DND-41 (cell line): ENCODE data around the gene KIFC3.

Experiments used
- EZH2 ChIP-seq: IDR thresholded peaks from 3 replicates; pipeline ENCODE4 v1.6.1; 2012; ENCODE audit warnings: borderline replicate concordance, low read depth, mild to moderate bottlenecking, moderate library complexity, low read length, inconsistent platforms; ENCODE audit not compliant: severe bottlenecking
- TF ChIP-seq, protein P1 (sequence below): IDR thresholded peaks from 2 replicates; pipeline ENCODE4 v1.5.1; 2012; ENCODE audit warnings: borderline replicate concordance, low read length, moderate library complexity, mild to moderate bottlenecking; ENCODE audit not compliant: poor library complexity, severe bottlenecking; ENCODE audit errors: extremely low read depth

DNA sequence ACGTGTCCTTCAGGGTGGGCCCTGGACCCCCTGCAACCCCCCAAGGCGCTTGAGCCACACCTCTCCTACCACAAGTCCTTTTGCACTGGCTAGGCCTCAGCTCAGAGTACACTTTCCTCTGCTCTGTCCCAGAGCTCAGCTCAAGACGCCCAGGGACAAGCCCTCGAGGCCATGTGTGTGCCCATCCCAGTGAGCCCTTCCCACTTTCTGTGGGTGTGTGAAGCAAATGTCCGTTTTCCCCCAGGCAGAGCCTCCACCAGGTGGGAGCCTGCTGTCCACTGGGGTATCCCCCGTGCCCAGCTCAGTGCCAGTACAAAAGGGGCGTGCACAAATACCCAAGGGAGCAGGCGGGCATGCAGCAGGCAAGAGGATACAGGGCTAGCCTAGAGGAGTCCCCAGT lies 18.4 kb downstream of the KIFC3 start:
- TF ChIP-seq, protein P1, sequence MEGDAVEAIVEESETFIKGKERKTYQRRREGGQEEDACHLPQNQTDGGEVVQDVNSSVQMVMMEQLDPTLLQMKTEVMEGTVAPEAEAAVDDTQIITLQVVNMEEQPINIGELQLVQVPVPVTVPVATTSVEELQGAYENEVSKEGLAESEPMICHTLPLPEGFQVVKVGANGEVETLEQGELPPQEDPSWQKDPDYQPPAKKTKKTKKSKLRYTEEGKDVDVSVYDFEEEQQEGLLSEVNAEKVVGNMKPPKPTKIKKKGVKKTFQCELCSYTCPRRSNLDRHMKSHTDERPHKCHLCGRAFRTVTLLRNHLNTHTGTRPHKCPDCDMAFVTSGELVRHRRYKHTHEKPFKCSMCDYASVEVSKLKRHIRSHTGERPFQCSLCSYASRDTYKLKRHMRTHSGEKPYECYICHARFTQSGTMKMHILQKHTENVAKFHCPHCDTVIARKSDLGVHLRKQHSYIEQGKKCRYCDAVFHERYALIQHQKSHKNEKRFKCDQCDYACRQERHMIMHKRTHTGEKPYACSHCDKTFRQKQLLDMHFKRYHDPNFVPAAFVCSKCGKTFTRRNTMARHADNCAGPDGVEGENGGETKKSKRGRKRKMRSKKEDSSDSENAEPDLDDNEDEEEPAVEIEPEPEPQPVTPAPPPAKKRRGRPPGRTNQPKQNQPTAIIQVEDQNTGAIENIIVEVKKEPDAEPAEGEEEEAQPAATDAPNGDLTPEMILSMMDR = no peak
- TF ChIP-seq EZH2 = no peak
